Endothelial cell of umbilical vein (primary cell): ENCODE measurements around the gene ZFYVE9. TPM values are rescaled to one million over a fixed set of nuclear protein-coding genes. Genes with fewer than 3 reads are reported as not detected.
A peak's percentile ranks its signal among the peaks of the same experiment; 100 is the strongest.

ENCODE experiments used
- BruUV-seq: library from RNA; stranded (reverse); fragments of 400-500 nt; replicated peaks from 2 replicates; lab custom pipeline; 2021; lab: Mats Ljungman, UMichigan
- CTCF ChIA-PET: fragments of 300-600, 350-600 bp; sonication (Branson Sonifier 250); formaldehyde crosslinking; loops from one replicate; lab custom pipeline; 2021; ENCODE audit warnings: antibody characterized with exemption, inconsistent platforms; lab: Charles Lee
- POLR2A ChIA-PET: fragments of 300-600, 350-600 bp; sonication (Branson Sonifier 250); formaldehyde crosslinking; loops from one replicate; lab custom pipeline; 2021; ENCODE audit warnings: antibody characterized with exemption, inconsistent platforms; lab: Charles Lee
- DNase-seq: peaks from one replicate; pipeline ENCODE4 v3.0.0-alpha.2; 2011; ENCODE audit warnings: low read depth, low spot score
- FAIRE-seq: peaks from 2 replicates; lab custom pipeline; 2011; peaks lifted over from hg19 to GRCh38; lab: Jason Lieb, UNC
- H2AFZ ChIP-seq: 2 replicates; pipeline ENCODE4 v1.6.0; 2012; ENCODE audit warnings: low read depth, low read length, control low read depth, inconsistent platforms
- H3K27ac ChIP-seq: 2 replicates; pipeline ENCODE4 v1.5.1; 2011; ENCODE audit warnings: low read depth, mild to moderate bottlenecking, control low read depth, low read length, moderate library complexity; ENCODE audit not compliant: insufficient read depth
- H3K27me3 ChIP-seq, 2 experiments: 2 replicates each; pipeline versions ENCODE4 v1.6.0 to v1.6.1; 2011; ENCODE audit warnings: low read length in 2 of 2, mixed read lengths in 1 of 2; ENCODE audit not compliant: control insufficient read depth in 2 of 2, insufficient read depth in 2 of 2
- H3K36me3 ChIP-seq, 2 experiments: 2 replicates in 1 of 2; 3 replicates in 1 of 2; pipeline ENCODE4 v1.5.1; 2011; ENCODE audit warnings: low read length in 2 of 2, mild to moderate bottlenecking in 1 of 2, moderate library complexity in 1 of 2; ENCODE audit not compliant: control insufficient read depth in 2 of 2, insufficient read depth in 2 of 2; ENCODE audit errors: extremely low read depth in 1 of 2
- H3K4me1 ChIP-seq: 3 replicates; pipeline ENCODE4 v1.5.1; 2011; ENCODE audit warnings: mild to moderate bottlenecking, low read length; ENCODE audit not compliant: control insufficient read depth, insufficient read depth; ENCODE audit errors: extremely low read depth
- H3K4me2 ChIP-seq: 2 replicates; pipeline ENCODE4 v1.6.1; 2011; ENCODE audit warnings: low read length, control low read depth, mixed read lengths; ENCODE audit not compliant: insufficient read depth
- H3K4me3 ChIP-seq, 3 experiments: fragments of 200-600 bp in 1 of 3; sonication (generic), shearing (Covaris generic) in 1 of 3; replicated peaks in 1 of 3; 2 replicates each; pipeline ENCODE4 v1.5.1; 2011 to 2016; ENCODE audit warnings: control low read depth in 3 of 3, low read length in 3 of 3, mild to moderate bottlenecking in 2 of 3, inconsistent platforms in 1 of 3, low read depth in 1 of 3, moderate library complexity in 1 of 3; ENCODE audit not compliant: insufficient read depth in 1 of 3
- H3K79me2 ChIP-seq: 2 replicates; pipeline ENCODE4 v1.6.0; 2012; ENCODE audit warnings: low read length, inconsistent platforms; ENCODE audit not compliant: control insufficient read depth, insufficient read depth
- H3K9ac ChIP-seq: replicated peaks from 2 replicates; pipeline ENCODE3; 2011; ENCODE audit warnings: low read length, control low read depth; ENCODE audit not compliant: insufficient read depth; ENCODE audit errors: extremely low read depth
- H3K9me1 ChIP-seq: replicated peaks from 3 replicates; pipeline ENCODE4 v1.6.0; 2011; ENCODE audit warnings: mild to moderate bottlenecking, low read length; ENCODE audit not compliant: control insufficient read depth, insufficient read depth; ENCODE audit errors: extremely low read depth
- H3K9me3 ChIP-seq: replicated peaks from 2 replicates; pipeline ENCODE4 v1.5.1; 2012; ENCODE audit warnings: low read length, inconsistent platforms; ENCODE audit not compliant: control insufficient read depth, insufficient read depth
- H4K20me1 ChIP-seq: replicated peaks from 2 replicates; pipeline ENCODE3; 2011; ENCODE audit warnings: mild to moderate bottlenecking, low read length; ENCODE audit not compliant: control insufficient read depth, insufficient read depth; ENCODE audit errors: extremely low read depth
- EZH2 ChIP-seq: IDR thresholded peaks from 2 replicates; pipeline ENCODE4 v1.6.1; 2012; ENCODE audit warnings: borderline replicate concordance, low read depth, mild to moderate bottlenecking, moderate library complexity, low read length, inconsistent platforms; ENCODE audit not compliant: severe bottlenecking
- FOS ChIP-seq: IDR thresholded peaks from 2 replicates; pipeline ENCODE4 v1.6.1; 2011; ENCODE audit warnings: mild to moderate bottlenecking, low read length, moderate library complexity, borderline replicate concordance; ENCODE audit not compliant: insufficient read depth
- GATA2 ChIP-seq: IDR thresholded peaks from 2 replicates; pipeline ENCODE4 v1.7.0; 2011; ENCODE audit warnings: low read depth, mild to moderate bottlenecking, moderate library complexity, mixed read lengths, low read length; ENCODE audit not compliant: insufficient read length, insufficient read depth
- JUN ChIP-seq: IDR thresholded peaks from 2 replicates; pipeline ENCODE4 v1.6.1; 2011; ENCODE audit warnings: borderline replicate concordance, low read depth; ENCODE audit not compliant: insufficient read length, insufficient read depth
- MYC ChIP-seq: IDR thresholded peaks from one replicate; pipeline ENCODE4 v1.6.1; 2011; ENCODE audit warnings: mild to moderate bottlenecking, low read depth, low read length
- POLR2A ChIP-seq: IDR thresholded peaks from 2 replicates; pipeline ENCODE4 v1.6.1; 2012; ENCODE audit warnings: low read depth, mild to moderate bottlenecking, control low read depth, low read length
- POLR2AphosphoS5 ChIP-seq: IDR thresholded peaks from 2 replicates; pipeline ENCODE4 v1.6.1; 2012; ENCODE audit warnings: low read depth, mild to moderate bottlenecking, control low read depth, low read length, moderate library complexity; ENCODE audit not compliant: insufficient read depth
- dilution Hi-C: fragments of 300-500 bp; cut with MboI; formaldehyde crosslinking; loops from one replicate; pipeline ENCODE4 v1.15.0; 2019; ENCODE audit warnings: low sequenced_read_pairs; ENCODE audit not compliant: extremely low pct_ligation_motif_present
- intact Hi-C: fragments of 100-400 bp; cut with micrococcal nuclease; formaldehyde crosslinking; loops from one replicate; pipeline ENCODE4 v1.10.0; 2022
- polyA plus RNA-seq, 4 experiments: library from polyadenylated mRNA; depleted of rRNA in 3 of 4; stranded (reverse) in 3 of 4; unstranded in 1 of 4; fragments of >200 nt; gene quantifications; 2 replicates each; pipeline versions ENCODE4 v1.2.1 to v1.2.3, GENCODE V29; 2011 to 2012; ENCODE audit warnings: missing spikeins in 1 of 4
- total RNA-seq: library from RNA; stranded (reverse); gene quantifications from 2 replicates; pipeline ENCODE4 v1.2.3, GENCODE V29; 2021
- TF ChIP-seq, protein P1 (sequence below): IDR thresholded peaks from 2 replicates; pipeline ENCODE4 v1.6.1; 2011; ENCODE audit not compliant: insufficient read depth, insufficient read length

Gene ZFYVE9
- total and polyA plus RNA-seq, 2 donors (not counting 3 experiments of a cell fraction or from before 2014, with no cell fraction given), result 4.1 to 16.8 TPM

DNA sequence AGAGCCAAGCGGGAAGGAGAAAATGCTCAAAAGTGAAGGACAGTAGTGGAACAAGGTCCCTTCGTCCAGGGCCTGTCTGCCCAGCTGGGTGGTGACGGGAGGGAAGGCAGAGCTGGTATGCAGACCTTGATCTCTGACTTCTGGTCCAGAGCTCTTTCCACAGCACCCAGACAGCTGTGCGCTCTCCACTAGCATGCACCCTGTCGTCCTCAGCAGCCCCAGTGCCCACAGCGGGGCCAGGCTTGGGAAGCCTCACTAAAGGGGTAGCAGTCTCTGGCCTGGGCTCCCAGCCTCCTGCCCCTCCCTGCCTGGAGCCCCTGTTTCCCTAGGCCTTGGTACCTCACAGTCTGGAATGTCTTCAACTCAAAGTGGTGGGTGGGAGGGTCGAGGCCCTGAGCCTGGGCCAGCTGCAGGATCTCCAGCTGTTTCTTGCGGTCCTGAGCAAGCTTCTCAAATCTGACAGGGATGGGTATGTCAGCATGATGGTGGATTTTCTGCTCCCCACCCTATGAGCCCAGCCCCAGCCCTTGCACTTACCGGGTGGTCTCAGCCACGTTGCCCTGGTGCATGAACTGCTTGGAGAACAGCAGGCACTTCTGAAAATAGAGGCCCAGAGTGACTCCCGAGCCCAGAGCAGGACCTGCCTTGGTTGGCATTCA is 214.1 kb downstream of the ZFYVE9 start:
- no peaks in the 10 kb centered on the region for H4K20me1 ChIP-seq
- H3K4me2 ChIP-seq, result no peak overlapping the region
- H3K27ac ChIP-seq, result no peak overlapping the region
- no peak overlapping the region for H2AFZ ChIP-seq
- dilution Hi-C loops (no loop called here), intact Hi-C loops (no loop called here)
- no peaks in the 10 kb centered on the region for H3K4me1 ChIP-seq
- CTCF ChIA-PET, result no interaction called here
- H3K27me3 ChIP-seq, result no peaks in the 10 kb centered on the region
- peaks cover 36 to 79% of the 10 kb centered on the region in 2 experiments for H3K36me3 ChIP-seq
- POLR2A ChIA-PET, result interaction anchor here (0.6 kb wide), 1 partner anchor 339 kb away, joined by 3 read pairs; no protein-coding TSS in a partner anchor
- TF ChIP-seq, protein P1, sequence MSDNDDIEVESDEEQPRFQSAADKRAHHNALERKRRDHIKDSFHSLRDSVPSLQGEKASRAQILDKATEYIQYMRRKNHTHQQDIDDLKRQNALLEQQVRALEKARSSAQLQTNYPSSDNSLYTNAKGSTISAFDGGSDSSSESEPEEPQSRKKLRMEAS, result no peak
- TF ChIP-seq JUN (no peak), POLR2A (peak; percentile 30), GATA2 (no peak), EZH2 (no peak)
- BruUV-seq, result no TSS peak
- H3K4me3 ChIP-seq, result no peak overlapping the region
- H3K9ac ChIP-seq, result no peak overlapping the region
- DNase-seq (no peak), FAIRE-seq (no peak)
- H3K9me3 ChIP-seq, result no peaks in the 10 kb centered on the region
- H3K79me2 ChIP-seq, result no peaks in the 10 kb centered on the region
- H3K9me1 ChIP-seq, result no peaks in the 10 kb centered on the region

DNA sequence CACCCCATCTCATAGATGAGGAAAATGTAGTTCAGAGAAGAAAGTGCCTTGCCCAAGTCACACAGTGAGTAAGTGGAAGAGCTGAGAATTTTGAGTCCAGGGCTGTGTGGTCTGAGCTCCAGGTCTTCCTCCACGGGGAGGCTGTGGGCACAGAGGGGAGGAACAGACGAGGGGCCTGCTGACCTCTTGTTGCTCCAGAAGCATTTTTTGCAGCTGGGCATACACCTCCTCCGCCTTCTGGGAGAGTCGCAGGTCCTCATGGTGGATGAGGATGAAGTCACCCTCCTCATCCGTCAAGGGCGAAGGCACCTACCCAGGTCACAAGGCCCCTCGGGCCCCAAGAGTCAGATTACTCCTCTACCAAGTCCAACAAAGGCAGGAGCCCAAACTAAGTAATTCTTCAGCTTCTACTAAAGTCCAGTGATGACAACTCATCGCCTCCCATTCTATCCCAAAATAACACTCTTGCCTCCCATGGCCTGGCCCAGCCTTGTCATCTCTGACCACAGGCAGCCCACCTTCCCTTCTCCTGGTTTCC is 215.0 kb downstream of the ZFYVE9 start:
- POLR2A ChIA-PET, result no interaction called here
- FAIRE-seq (no peak), DNase-seq (no peak)
- Histone ChIP-seq H3K79me2 (no peaks in the 10 kb centered on the region), H2AFZ (no peak overlapping the region), H3K36me3 (peaks cover 34 to 83% of the 10 kb centered on the region in 2 experiments), H3K9ac (no peak overlapping the region), H3K27me3 (no peaks in the 10 kb centered on the region), H3K4me1 (no peaks in the 10 kb centered on the region), H4K20me1 (no peaks in the 10 kb centered on the region), H3K4me2 (no peak overlapping the region), H3K9me3 (no peaks in the 10 kb centered on the region), H3K4me3 (no peak overlapping the region), H3K9me1 (no peaks in the 10 kb centered on the region), H3K27ac (no peak overlapping the region)
- dilution Hi-C loops (no loop called here), intact Hi-C loops (no loop called here)
- no TSS peak for BruUV-seq
- CTCF ChIA-PET, result no interaction called here
- TF ChIP-seq POLR2AphosphoS5 (no peak), EZH2 (no peak), MYC (no peak), GATA2 (no peak), POLR2A (no peak), JUN (no peak), FOS (no peak)
- TF ChIP-seq, protein P1, result no peak
